Measurements from ENCODE around the gene SPAG16.

The SPAG16 gene

GRCh38 chr2:214311931-214312749 is 1027.9 kb downstream of the SPAG16 start:
- DNase-seq: no peak

- no peak for DNase-seq
Measured at GRCh38 chr2:214315324-214315723, 1031.1 kb downstream of the SPAG16 start.

GRCh38 chr2:214320211-214320610 is 1035.9 kb downstream of the SPAG16 start:
- DNase-seq: no peak

GRCh38 chr2:214322662-214323061 is 1038.4 kb downstream of the SPAG16 start:
- DNase-seq: no peak

GRCh38 chr2:214325404-214325803 is 1041.1 kb downstream of the SPAG16 start:
- no peak for DNase-seq

GRCh38 chr2:214328941-214329340 is 1044.7 kb downstream of the SPAG16 start:
- DNase-seq: no peak

GRCh38 chr2:214341646-214342045 is 1057.4 kb downstream of the SPAG16 start:
- DNase-seq: no peak

GRCh38 chr2:214358506-214358905 is 1074.2 kb downstream of the SPAG16 start:
- DNase-seq: no peak

- DNase-seq: no peak
Measured at GRCh38 chr2:214361116-214361515, 1076.9 kb downstream of the SPAG16 start.

- no peak for DNase-seq
Measured at GRCh38 chr2:214365549-214365948, 1081.3 kb downstream of the SPAG16 start.

GRCh38 chr2:214367171-214367570 is 1082.9 kb downstream of the SPAG16 start:
- DNase-seq: no peak

GRCh38 chr2:214376618-214377285 is 1092.5 kb downstream of the SPAG16 start:
- no peak for DNase-seq

GRCh38 chr2:214377286-214377624 is 1093.0 kb downstream of the SPAG16 start:
- DNase-seq: no peak

GRCh38 chr2:214378455-214379103 is 1094.3 kb downstream of the SPAG16 start:
- no peak for DNase-seq

GRCh38 chr2:214379227-214379626 is 1095.0 kb downstream of the SPAG16 start:
- no peak for DNase-seq

- DNase-seq: no peak
Measured at GRCh38 chr2:214380681-214381080, 1096.4 kb downstream of the SPAG16 start.

GRCh38 chr2:214382229-214382628 is 1098.0 kb downstream of the SPAG16 start:
- no peak for DNase-seq

GRCh38 chr2:214386720-214387119 is 1102.5 kb downstream of the SPAG16 start:
- DNase-seq: no peak

- no peak for DNase-seq
Measured at GRCh38 chr2:214389334-214389733, 1105.1 kb downstream of the SPAG16 start.

- DNase-seq: no peak
Measured at GRCh38 chr2:214393796-214394195, 1109.5 kb downstream of the SPAG16 start.

- no peak for DNase-seq
Measured at GRCh38 chr2:214395040-214395439, 1110.8 kb downstream of the SPAG16 start.

GRCh38 chr2:214401580-214401979 is 1117.3 kb downstream of the SPAG16 start:
- DNase-seq: no peak

GRCh38 chr2:214410128-214410775 is 1126.0 kb downstream of the SPAG16 start:
- no peak for DNase-seq
